PC-9 (cell line): ENCODE data around the gene C12orf57.

ENCODE experiments used
- EZH2 ChIP-seq: fragments of 200-600 bp; sonication (generic); IDR thresholded peaks from 2 replicates; pipeline ENCODE4 v1.8.0; 2017; ENCODE audit warnings: antibody characterized with exemption, low read depth
- TF ChIP-seq, protein P1 (sequence below): fragments of 200-600 bp; sonication (generic); conservative IDR thresholded peaks from 2 replicates; pipeline ENCODE4 v1.6.1; 2017; ENCODE audit warnings: mixed run types, antibody characterized with exemption, mild to moderate bottlenecking, moderate library complexity

DNA sequence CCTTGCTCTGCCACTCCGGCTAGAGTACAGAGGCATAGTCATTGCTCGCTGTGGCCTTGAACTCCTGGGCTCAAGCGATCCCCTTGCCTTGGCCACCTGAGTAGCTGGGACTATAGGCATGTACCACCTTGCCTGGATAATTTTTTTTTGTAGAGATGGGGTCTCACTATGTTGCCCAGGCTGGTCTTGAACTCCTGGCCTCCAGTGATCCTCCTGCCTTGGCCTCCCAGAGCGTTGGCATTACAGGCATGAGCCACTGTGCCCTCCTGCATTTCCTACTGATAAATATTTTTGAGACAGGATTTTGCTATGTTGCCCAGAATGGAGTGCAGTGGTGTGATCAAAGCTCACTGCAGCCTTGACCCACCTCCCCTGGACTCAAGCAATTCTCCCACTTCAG is 36.3 kb downstream of the C12orf57 start:
- TF ChIP-seq, protein P1, sequence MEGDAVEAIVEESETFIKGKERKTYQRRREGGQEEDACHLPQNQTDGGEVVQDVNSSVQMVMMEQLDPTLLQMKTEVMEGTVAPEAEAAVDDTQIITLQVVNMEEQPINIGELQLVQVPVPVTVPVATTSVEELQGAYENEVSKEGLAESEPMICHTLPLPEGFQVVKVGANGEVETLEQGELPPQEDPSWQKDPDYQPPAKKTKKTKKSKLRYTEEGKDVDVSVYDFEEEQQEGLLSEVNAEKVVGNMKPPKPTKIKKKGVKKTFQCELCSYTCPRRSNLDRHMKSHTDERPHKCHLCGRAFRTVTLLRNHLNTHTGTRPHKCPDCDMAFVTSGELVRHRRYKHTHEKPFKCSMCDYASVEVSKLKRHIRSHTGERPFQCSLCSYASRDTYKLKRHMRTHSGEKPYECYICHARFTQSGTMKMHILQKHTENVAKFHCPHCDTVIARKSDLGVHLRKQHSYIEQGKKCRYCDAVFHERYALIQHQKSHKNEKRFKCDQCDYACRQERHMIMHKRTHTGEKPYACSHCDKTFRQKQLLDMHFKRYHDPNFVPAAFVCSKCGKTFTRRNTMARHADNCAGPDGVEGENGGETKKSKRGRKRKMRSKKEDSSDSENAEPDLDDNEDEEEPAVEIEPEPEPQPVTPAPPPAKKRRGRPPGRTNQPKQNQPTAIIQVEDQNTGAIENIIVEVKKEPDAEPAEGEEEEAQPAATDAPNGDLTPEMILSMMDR = no peak
- no peak for TF ChIP-seq EZH2
